ENCODE measurements around the gene CDH12.

Gene CDH12

GRCh38 chr5:21701317-21701716 is 1151.8 kb downstream of the CDH12 start:
- FAIRE-seq (no peak), DNase-seq (ENCODE audit: insufficient read length, low spot score) (no peak)
- TF ChIP-seq POLR2AphosphoS5 (IDR thresholded peaks at IDR 0.05; ENCODE audit: low read depth, low read length), result no peak
- no peak for TF ChIP-seq POU2F2 (IDR thresholded peaks at IDR 0.05; ENCODE audit: low read depth, low read length)
- no peak for TF ChIP-seq PAX5 (IDR thresholded peaks at IDR 0.05; ENCODE audit: insufficient read depth, low read length, severe bottlenecking)
- no peak for TF ChIP-seq SPI1 (IDR thresholded peaks at IDR 0.05; ENCODE audit: low read depth, low read length)
- TF ChIP-seq TAF1 (IDR thresholded peaks at IDR 0.05; ENCODE audit: low read depth, low read length), result no peak
- TF ChIP-seq POLR2A (IDR thresholded peaks at IDR 0.05; ENCODE audit: low read depth, low read length), result no peak

Measured in GM12891 (cell line).